Breast epithelium (tissue), 4 donors: ENCODE data around the gene TMEM207. TPM values are rescaled to one million over a fixed set of nuclear protein-coding genes. Genes with fewer than 3 reads are reported as not detected.

Source experiments
- DNase-seq, 2 donors: peaks; one replicate each; pipeline ENCODE4 v3.0.0-alpha.2; 2019; ENCODE audit warnings: low spot score in 2 of 2
- H3K27ac ChIP-seq, 2 donors: fragments of 200-600 bp; sonication (generic) in 1 of 2; one replicate each; pipeline ENCODE4 v1.5.1; 2016 to 2019; ENCODE audit warnings: mild to moderate bottlenecking in 1 of 2
- H3K27me3 ChIP-seq, 2 donors: fragments of 200-600 bp; sonication (generic) in 1 of 2; one replicate each; pipeline versions ENCODE4 v1.5.1 to v1.6.0; 2017 to 2019; ENCODE audit warnings: control low read depth in 1 of 2, mild to moderate bottlenecking in 1 of 2
- H3K36me3 ChIP-seq: fragments of 200-600 bp; one replicate; pipeline ENCODE4 v1.5.1; 2019
- H3K4me1 ChIP-seq, 2 donors: fragments of 200-600 bp; sonication (generic); one replicate each; pipeline ENCODE4 v1.5.1; 2016 to 2019; ENCODE audit warnings: control low read depth in 1 of 2
- H3K4me3 ChIP-seq, 3 donors: fragments of 200-600 bp; sonication (generic); 1 replicate in 2 of 3; 2 replicates in 1 of 3; pipeline ENCODE4 v1.5.1; 2016 to 2019; ENCODE audit warnings: mild to moderate bottlenecking in 3 of 3, moderate library complexity in 2 of 3
- H3K9me3 ChIP-seq, 2 donors: fragments of 200-600 bp; sonication (generic) in 1 of 2; one replicate each; pipeline ENCODE4 v1.5.1; 2016 to 2019; ENCODE audit warnings: control low read depth in 1 of 2
- POLR2A ChIP-seq: fragments of 450-650 bp; IDR thresholded peaks from one replicate; pipeline ENCODE4 v1.6.1; 2016; ENCODE audit warnings: antibody characterized with exemption, mild to moderate bottlenecking, moderate library complexity
- POLR2AphosphoS5 ChIP-seq, 3 donors: sonication (generic); formaldehyde crosslinking; IDR thresholded peaks; one replicate each; pipeline ENCODE4 v1.6.1; 2017; ENCODE audit warnings: antibody characterized with exemption in 3 of 3
- intact Hi-C: fragments of 100-400 bp; cut with DNase I; formaldehyde crosslinking; loops from one replicate; pipeline ENCODE4 v1.15.1; 2023; ENCODE audit warnings: low total_unique reads
- total RNA-seq, 3 donors: library from RNA; depleted of rRNA; stranded (reverse); fragments of >200 nt; gene quantifications; one replicate each; pipeline ENCODE4 v1.1.0, GENCODE V29; 2016
- TF ChIP-seq, protein P1 (sequence below), 3 donors: fragments of 450-650 bp; IDR thresholded peaks; one replicate each; pipeline ENCODE4 v1.5.1; 2016 to 2017; ENCODE audit warnings: antibody characterized with exemption in 3 of 3, mild to moderate bottlenecking in 3 of 3, moderate library complexity in 3 of 3

The TMEM207 gene
- total RNA-seq, 3 donors from 2014 or later, result not detected

DNA sequence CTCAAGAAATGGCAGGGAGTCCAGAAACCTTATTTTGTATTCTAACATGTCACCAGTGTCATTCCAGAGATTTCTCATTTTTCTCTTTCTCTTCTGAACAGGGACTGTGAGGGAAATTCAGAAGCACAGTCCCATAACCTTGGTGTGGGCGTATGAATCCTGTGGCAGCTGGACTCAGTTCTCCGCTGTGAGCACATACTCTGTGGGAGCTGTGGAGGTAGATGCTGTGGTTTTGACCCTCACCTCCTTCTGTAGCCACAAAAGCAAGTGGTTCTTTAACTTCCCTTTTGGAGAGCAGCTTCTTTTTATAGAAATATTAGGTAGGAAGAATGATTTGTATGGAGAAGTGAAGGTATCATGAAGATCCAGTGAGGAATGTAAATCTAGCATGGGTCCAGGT, 13.4 kb downstream of the TMEM207 start:
- TF ChIP-seq, protein P1, sequence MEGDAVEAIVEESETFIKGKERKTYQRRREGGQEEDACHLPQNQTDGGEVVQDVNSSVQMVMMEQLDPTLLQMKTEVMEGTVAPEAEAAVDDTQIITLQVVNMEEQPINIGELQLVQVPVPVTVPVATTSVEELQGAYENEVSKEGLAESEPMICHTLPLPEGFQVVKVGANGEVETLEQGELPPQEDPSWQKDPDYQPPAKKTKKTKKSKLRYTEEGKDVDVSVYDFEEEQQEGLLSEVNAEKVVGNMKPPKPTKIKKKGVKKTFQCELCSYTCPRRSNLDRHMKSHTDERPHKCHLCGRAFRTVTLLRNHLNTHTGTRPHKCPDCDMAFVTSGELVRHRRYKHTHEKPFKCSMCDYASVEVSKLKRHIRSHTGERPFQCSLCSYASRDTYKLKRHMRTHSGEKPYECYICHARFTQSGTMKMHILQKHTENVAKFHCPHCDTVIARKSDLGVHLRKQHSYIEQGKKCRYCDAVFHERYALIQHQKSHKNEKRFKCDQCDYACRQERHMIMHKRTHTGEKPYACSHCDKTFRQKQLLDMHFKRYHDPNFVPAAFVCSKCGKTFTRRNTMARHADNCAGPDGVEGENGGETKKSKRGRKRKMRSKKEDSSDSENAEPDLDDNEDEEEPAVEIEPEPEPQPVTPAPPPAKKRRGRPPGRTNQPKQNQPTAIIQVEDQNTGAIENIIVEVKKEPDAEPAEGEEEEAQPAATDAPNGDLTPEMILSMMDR (IDR thresholded peaks at IDR 0.05), result no peak
- no peak for TF ChIP-seq POLR2AphosphoS5 (IDR thresholded peaks at IDR 0.05)
- TF ChIP-seq POLR2A, result no peak
- DNase-seq, result no peak
- intact Hi-C loops, result no loop called here
- no peak overlapping the region for H3K4me3 ChIP-seq
- no peaks in the 10 kb centered on the region for H3K36me3 ChIP-seq
- H3K9me3 ChIP-seq, result no peaks in the 10 kb centered on the region
- no peaks in the 10 kb centered on the region for H3K4me1 ChIP-seq
- no peak overlapping the region for H3K27ac ChIP-seq
- no peaks in the 10 kb centered on the region for H3K27me3 ChIP-seq

DNA sequence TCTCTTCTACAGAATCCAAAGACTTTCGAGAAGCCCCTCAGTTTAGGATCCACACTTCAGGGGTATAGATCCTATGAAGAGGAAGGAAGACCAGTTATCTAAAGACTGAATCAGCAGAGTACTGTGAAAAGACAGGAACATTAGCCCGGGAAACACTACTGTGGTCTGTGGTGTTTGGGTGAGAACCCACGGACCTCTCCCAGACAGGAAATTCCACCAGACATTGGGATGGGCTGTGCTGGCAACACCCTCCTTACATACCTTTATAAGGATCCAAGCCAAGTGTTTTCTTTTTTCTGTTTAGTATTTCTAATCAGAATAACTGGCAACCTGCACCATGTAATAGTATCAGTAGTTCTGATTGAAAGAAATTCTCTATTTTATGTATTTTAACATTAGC, 14.1 kb downstream of the TMEM207 start:
- Histone ChIP-seq H3K27ac (no peak overlapping the region), H3K9me3 (no peaks in the 10 kb centered on the region), H3K36me3 (no peaks in the 10 kb centered on the region), H3K4me1 (no peaks in the 10 kb centered on the region), H3K4me3 (no peak overlapping the region), H3K27me3 (no peaks in the 10 kb centered on the region)
- TF ChIP-seq, protein P1 (IDR thresholded peaks at IDR 0.05), result no peak
- TF ChIP-seq POLR2AphosphoS5 (IDR thresholded peaks at IDR 0.05) (no peak), POLR2A (no peak)
- intact Hi-C loops, result no loop called here
- no peak for DNase-seq

DNA sequence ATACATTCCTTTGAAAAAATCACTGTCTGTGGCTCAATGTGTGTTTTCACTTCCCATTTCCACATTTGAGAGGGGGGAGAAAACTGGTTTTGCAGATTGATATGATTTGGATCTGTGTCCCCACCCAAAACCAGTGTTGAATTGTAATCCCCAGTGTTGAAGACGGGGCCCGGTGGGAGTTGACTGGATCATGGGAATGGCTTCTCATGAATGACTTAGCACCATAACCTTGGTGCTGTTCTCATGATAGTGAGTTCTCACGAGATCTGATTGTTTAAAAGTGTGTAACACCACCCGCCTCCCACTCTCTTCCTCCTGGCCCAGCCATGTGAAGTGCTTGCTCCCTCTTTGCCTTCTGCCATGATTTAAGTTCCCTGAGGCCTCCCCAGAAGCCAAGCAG, 16.1 kb downstream of the TMEM207 start:
- no peak overlapping the region for H3K27ac ChIP-seq
- H3K4me1 ChIP-seq, result no peaks in the 10 kb centered on the region
- TF ChIP-seq POLR2AphosphoS5 (IDR thresholded peaks at IDR 0.05) (no peak), POLR2A (no peak)
- TF ChIP-seq, protein P1 (IDR thresholded peaks at IDR 0.05), result no peak
- no peaks in the 10 kb centered on the region for H3K27me3 ChIP-seq
- no peak overlapping the region for H3K4me3 ChIP-seq
- intact Hi-C loops, result no loop called here
- H3K9me3 ChIP-seq, result no peaks in the 10 kb centered on the region
- no peak for DNase-seq
- no peaks in the 10 kb centered on the region for H3K36me3 ChIP-seq

DNA sequence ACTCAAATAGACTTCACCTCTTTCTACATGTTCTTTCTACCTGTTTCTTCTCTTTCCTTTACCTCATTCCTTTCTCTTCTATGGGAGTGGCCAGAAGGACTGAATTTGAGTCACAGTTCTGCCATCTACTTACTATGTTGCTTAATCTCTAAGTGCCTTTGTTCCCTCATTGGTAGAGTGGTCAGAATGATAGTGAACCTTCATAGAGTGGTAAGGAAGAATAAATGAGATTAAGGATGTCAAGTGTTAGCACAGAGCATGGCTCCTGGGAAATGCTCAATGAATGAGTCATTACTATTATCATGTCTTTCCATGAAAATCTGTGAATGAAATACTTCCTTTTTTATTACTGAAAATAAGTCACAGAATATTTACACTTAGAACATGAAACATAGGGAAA, 17.5 kb downstream of the TMEM207 start:
- no peaks in the 10 kb centered on the region for H3K27me3 ChIP-seq

DNA sequence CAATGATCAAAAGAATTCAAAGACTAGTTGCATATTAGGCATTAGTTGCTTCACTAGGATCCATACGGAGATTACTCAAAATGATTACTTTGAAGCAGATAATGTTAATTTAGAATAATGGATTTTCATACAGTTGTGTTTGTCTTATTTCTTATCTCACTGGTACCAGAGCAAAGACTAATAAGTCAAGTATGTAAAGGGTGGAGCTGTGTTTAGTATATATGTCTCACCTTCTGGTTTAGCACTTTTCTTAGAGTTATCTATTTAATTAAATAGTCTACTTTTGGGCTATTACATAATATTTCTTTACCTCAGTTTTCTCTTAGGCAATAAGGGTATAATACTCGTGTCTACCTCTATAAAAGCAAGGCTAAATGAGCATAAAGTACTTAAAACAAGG, 18.8 kb downstream of the TMEM207 start:
- DNase-seq, result no peak
- Histone ChIP-seq H3K27ac (no peak overlapping the region), H3K9me3 (no peaks in the 10 kb centered on the region), H3K4me3 (no peak overlapping the region), H3K4me1 (no peaks in the 10 kb centered on the region), H3K36me3 (no peaks in the 10 kb centered on the region), H3K27me3 (no peaks in the 10 kb centered on the region)
- intact Hi-C loops, result no loop called here
- TF ChIP-seq POLR2A (no peak), POLR2AphosphoS5 (IDR thresholded peaks at IDR 0.05) (no peak)
- TF ChIP-seq, protein P1 (IDR thresholded peaks at IDR 0.05), result no peak

More for the DNA sequence above, 17.5 kb downstream of the TMEM207 start:
- Histone ChIP-seq H3K36me3 (no peaks in the 10 kb centered on the region), H3K27ac (no peak overlapping the region), H3K9me3 (no peaks in the 10 kb centered on the region), H3K4me3 (no peak overlapping the region), H3K4me1 (no peaks in the 10 kb centered on the region)
- TF ChIP-seq POLR2A (no peak), POLR2AphosphoS5 (IDR thresholded peaks at IDR 0.05) (no peak)
- TF ChIP-seq, protein P1 (IDR thresholded peaks at IDR 0.05), result no peak
- DNase-seq, result no peak
- intact Hi-C loops, result no loop called here
